GM12892 (cell line): ENCODE data around the gene FANCC.
"Not testable (repeated sequence)": the region's sequence is repeated elsewhere in the genome, so short reads cannot be mapped to it uniquely, and the experiment has no call there.

Experiments used
- DNase-seq: peaks from one replicate; pipeline ENCODE4 v3.0.0; 2011; ENCODE audit not compliant: insufficient read length
- FAIRE-seq: peaks from 2 replicates; lab custom pipeline; 2011; peaks lifted over from hg19 to GRCh38; lab: Jason Lieb, UNC
- POLR2A ChIP-seq: IDR thresholded peaks from 2 replicates; pipeline ENCODE4 v1.6.1; 2011; ENCODE audit warnings: low read depth, low read length, control low read depth
- POLR2AphosphoS5 ChIP-seq: IDR thresholded peaks from 2 replicates; pipeline ENCODE4 v1.6.1; 2011; ENCODE audit warnings: low read depth, low read length, control low read depth
- TAF1 ChIP-seq: IDR thresholded peaks from 2 replicates; pipeline ENCODE4 v1.6.1; 2011; ENCODE audit warnings: low read depth, mild to moderate bottlenecking, control low read depth, low read length, borderline replicate concordance

Gene FANCC

GRCh38 chr9:95217936-95218335 is 99.6 kb downstream of the FANCC start:
- DNase-seq (no peak), FAIRE-seq (no peak)
- TF ChIP-seq TAF1: no peak
- no peak for TF ChIP-seq POLR2A
- no peak for TF ChIP-seq POLR2AphosphoS5

- FAIRE-seq: no peak
- DNase-seq: no peak
- TF ChIP-seq TAF1: no peak
- no peak for TF ChIP-seq POLR2AphosphoS5
- TF ChIP-seq POLR2A: no peak
Measured at GRCh38 chr9:95215336-95215898, 102.1 kb downstream of the FANCC start.

- no peak for TF ChIP-seq TAF1
- no peak for TF ChIP-seq POLR2A
- TF ChIP-seq POLR2AphosphoS5: no peak
- FAIRE-seq: no peak
- DNase-seq: no peak
Measured at GRCh38 chr9:95213117-95213516, 104.4 kb downstream of the FANCC start.

GRCh38 chr9:95211028-95211427 is 106.5 kb downstream of the FANCC start:
- FAIRE-seq (no peak), DNase-seq (no peak)
- TF ChIP-seq TAF1 (no peak), POLR2AphosphoS5 (no peak), POLR2A (no peak)

- FAIRE-seq (no peak), DNase-seq (no peak)
- TF ChIP-seq TAF1 (no peak), POLR2A (no peak), POLR2AphosphoS5 (no peak)
Measured at GRCh38 chr9:95207403-95207802, 110.1 kb downstream of the FANCC start.

- no peak for DNase-seq
- no peak for FAIRE-seq
- TF ChIP-seq TAF1 (no peak), POLR2A (no peak), POLR2AphosphoS5 (no peak)
Measured at GRCh38 chr9:95206143-95206542, 111.4 kb downstream of the FANCC start.

- no peak for TF ChIP-seq POLR2A
- TF ChIP-seq TAF1: no peak
- TF ChIP-seq POLR2AphosphoS5: no peak
- FAIRE-seq (no peak), DNase-seq (no peak)
Measured at GRCh38 chr9:95204710-95205109, 112.8 kb downstream of the FANCC start.

- TF ChIP-seq POLR2A (no peak), POLR2AphosphoS5 (no peak), TAF1 (no peak)
- DNase-seq (no peak), FAIRE-seq (no peak)
Measured at GRCh38 chr9:95204310-95204709, 113.2 kb downstream of the FANCC start.

- not testable (repeated sequence) for DNase-seq, FAIRE-seq
Measured at GRCh38 chr9:95203019-95203418, 114.5 kb downstream of the FANCC start.

- FAIRE-seq: no peak
- no peak for DNase-seq
- TF ChIP-seq POLR2A (no peak), TAF1 (no peak), POLR2AphosphoS5 (no peak)
Measured at GRCh38 chr9:95202076-95202681, 115.3 kb downstream of the FANCC start.

- TF ChIP-seq POLR2A: no peak
- TF ChIP-seq TAF1: no peak
- no peak for TF ChIP-seq POLR2AphosphoS5
- FAIRE-seq: no peak
Measured at GRCh38 chr9:95201206-95201605, 116.3 kb downstream of the FANCC start.

GRCh38 chr9:95197692-95198271 is 119.7 kb downstream of the FANCC start:
- no peak for TF ChIP-seq POLR2A
- no peak for TF ChIP-seq POLR2AphosphoS5
- TF ChIP-seq TAF1: no peak
- no peak for FAIRE-seq
- DNase-seq: no peak

More at GRCh38 chr9:95201206-95201605, 116.3 kb downstream of the FANCC start:
- DNase-seq: no peak

GRCh38 chr9:95193480-95193879 is 124.0 kb downstream of the FANCC start:
- TF ChIP-seq TAF1 (no peak), POLR2A (no peak), POLR2AphosphoS5 (no peak)
- DNase-seq: no peak
- no peak for FAIRE-seq
